B cell (primary cell): ENCODE data around the gene HK3. TPM values are rescaled to one million over a fixed set of nuclear protein-coding genes. Genes with fewer than 3 reads are reported as not detected.

Experiments
- ATAC-seq: fragments of 200-7000 bp; cut with Tn5 transposase; one replicate; pipeline ENCODE4 v1.10.0; 2021; ENCODE audit warnings: low read depth, mild to moderate bottlenecking, moderate number of reproducible peaks, moderate library complexity
- CTCF ChIA-PET: fragments of 350-600 bp; sonication (Branson Sonifier 250); formaldehyde crosslinking; loops from one replicate; lab custom pipeline; 2021; ENCODE audit warnings: antibody characterized with exemption, inconsistent platforms; lab: Charles Lee
- POLR2A ChIA-PET: fragments of 350-600 bp; sonication (Branson Sonifier 250); formaldehyde crosslinking; loops from one replicate; lab custom pipeline; 2021; ENCODE audit warnings: antibody characterized with exemption; lab: Charles Lee
- DNase-seq: peaks from one replicate; pipeline ENCODE4 v3.0.0; 2013
- H2AFZ ChIP-seq: 2 replicates; pipeline ENCODE4 v1.6.1; 2012; ENCODE audit warnings: mild to moderate bottlenecking, low read depth, low read length; ENCODE audit not compliant: insufficient read depth, poor library complexity, severe bottlenecking
- H3K27ac ChIP-seq, 2 donors: 1 replicate in 1 of 2; 2 replicates in 1 of 2; pipeline ENCODE4 v1.5.1; 2012 to 2013; ENCODE audit warnings: low read length in 2 of 2, mild to moderate bottlenecking in 2 of 2, moderate library complexity in 1 of 2
- H3K27me3 ChIP-seq, 4 experiments: fragments of 200-600 bp in 1 of 4; sonication (generic) in 1 of 4; replicated peaks in 1 of 4; 1 replicate in 2 of 4; 2 replicates in 2 of 4; pipeline versions ENCODE4 v1.6.1 to v1.7.0; 2013 to 2016; ENCODE audit warnings: low read length in 3 of 4, mild to moderate bottlenecking in 2 of 4, mixed read lengths in 1 of 4, moderate library complexity in 1 of 4; ENCODE audit not compliant: insufficient read depth in 4 of 4, control insufficient read depth in 3 of 4; ENCODE audit errors: control extremely low read depth in 1 of 4
- H3K36me3 ChIP-seq, 2 experiments: replicated peaks in 1 of 2; 1 replicate in 1 of 2; 2 replicates in 1 of 2; pipeline versions ENCODE4 v1.6.1 to v1.7.1; 2013; ENCODE audit warnings: low read length in 1 of 2; ENCODE audit not compliant: insufficient read depth in 2 of 2, control insufficient read depth in 1 of 2; ENCODE audit errors: control extremely low read depth in 1 of 2, extremely low read depth in 1 of 2
- H3K4me1 ChIP-seq, 2 donors: fragments of 200-600 bp in 1 of 2; sonication (generic) in 1 of 2; 1 replicate in 1 of 2; 2 replicates in 1 of 2; pipeline versions ENCODE4 v1.5.1 to v1.6.1; 2013 to 2017; ENCODE audit warnings: low read length in 2 of 2; ENCODE audit not compliant: control insufficient read depth in 2 of 2, insufficient read depth in 2 of 2
- H3K4me2 ChIP-seq: replicated peaks from 2 replicates; pipeline ENCODE3; 2012; ENCODE audit warnings: mild to moderate bottlenecking, low read depth, low read length; ENCODE audit not compliant: poor library complexity, severe bottlenecking
- H3K4me3 ChIP-seq, 5 experiments: fragments of 200-600 bp in 1 of 5; sonication (generic) in 1 of 5; 1 replicate in 3 of 5; 2 replicates in 2 of 5; pipeline versions ENCODE4 v1.5.1 to v1.7.0; 2011 to 2016; ENCODE audit warnings: low read length in 4 of 5, mild to moderate bottlenecking in 4 of 5, low read depth in 2 of 5, control low read depth in 1 of 5, moderate library complexity in 1 of 5; ENCODE audit not compliant: insufficient read depth in 1 of 5; ENCODE audit errors: control extremely low read depth in 1 of 5, extremely low read depth in 1 of 5
- H3K79me2 ChIP-seq: fragments of 200-600 bp; sonication (generic); one replicate; pipeline ENCODE4 v1.6.0; 2016; ENCODE audit warnings: low read length; ENCODE audit not compliant: control insufficient read depth, insufficient read depth
- H3K9ac ChIP-seq: fragments of 200-600 bp; sonication (generic); 2 replicates; pipeline ENCODE4 v1.6.1; 2017; ENCODE audit warnings: mild to moderate bottlenecking, low read length, moderate library complexity
- H3K9me3 ChIP-seq, 3 donors: one replicate each; pipeline versions ENCODE4 v1.6.1 to v1.7.1; 2013; ENCODE audit warnings: low read length in 2 of 3; ENCODE audit not compliant: control insufficient read depth in 2 of 3, insufficient read depth in 1 of 3; ENCODE audit errors: control extremely low read depth in 1 of 3
- H4K20me1 ChIP-seq: 2 replicates; pipeline ENCODE4 v1.6.0; 2012; ENCODE audit warnings: mild to moderate bottlenecking, low read length; ENCODE audit not compliant: insufficient read depth, control insufficient read depth, poor library complexity, severe bottlenecking
- H3K27ac Mint-ChIP-seq: one replicate; pipeline ENCODE4 v1.8.0; 2021; ENCODE audit warnings: mixed read lengths
- H3K27me3 Mint-ChIP-seq: one replicate; pipeline ENCODE4 v1.8.0; 2021; ENCODE audit warnings: mixed read lengths
- H3K4me1 Mint-ChIP-seq: one replicate; pipeline ENCODE4 v1.8.0; 2021; ENCODE audit warnings: mixed read lengths
- H3K4me3 Mint-ChIP-seq: one replicate; pipeline ENCODE4 v1.8.0; 2021; ENCODE audit warnings: mixed read lengths
- H3K9me3 Mint-ChIP-seq: one replicate; pipeline ENCODE4 v1.8.0; 2022; ENCODE audit warnings: mixed read lengths; ENCODE audit not compliant: insufficient read depth
- CTCF ChIP-seq: fragments of 200-600 bp; IDR thresholded peaks from one replicate; pipeline ENCODE4 v1.8.0; 2022; ENCODE audit warnings: antibody characterized with exemption, mild to moderate bottlenecking
- EZH2 ChIP-seq: IDR thresholded peaks from 2 replicates; pipeline ENCODE4 v1.6.1; 2012; ENCODE audit warnings: borderline replicate concordance, low read depth, mild to moderate bottlenecking, moderate library complexity, low read length; ENCODE audit not compliant: insufficient read depth, poor library complexity, severe bottlenecking
- WGBS: methylation state at CpG from one replicate; pipeline ENCODE4 v1.1.5; 2013; ENCODE audit warnings: missing lambda C conversion rate; ENCODE audit not compliant: insufficient coverage; 5-methylcytosine and 5-hydroxymethylcytosine counted together
- intact Hi-C: fragments of 100-400 bp; cut with micrococcal nuclease; formaldehyde crosslinking; loops from one replicate; pipeline ENCODE4 v1.10.0; 2022
- polyA plus RNA-seq: library from polyadenylated mRNA; depleted of rRNA; stranded (reverse); fragments of >200 nt; gene quantifications from 2 replicates; pipeline ENCODE4 v1.2.3, GENCODE V29; 2012
- total RNA-seq, 2 donors: library from RNA; stranded (reverse); fragments of 120-200 nt in 1 of 2; gene quantifications; 1 replicate in 1 of 2; 2 replicates in 1 of 2; pipeline versions ENCODE4 v1.2.3 to v1.2.4, GENCODE V29; 2013 to 2022

Gene HK3
- total and polyA plus RNA-seq, 2 donors (not counting 1 experiment from before 2014, with no cell fraction given), result 0.30 to 5.0 TPM

GRCh38 chr5:176904276-176904675 lies 5.1 kb upstream of the HK3 start:
- TF ChIP-seq EZH2 (no peak), CTCF (no peak)
- ATAC-seq, result no peak
- no peak overlapping the region for H3K27ac Mint-ChIP-seq
- Histone ChIP-seq H2AFZ (no peak overlapping the region), H3K9me3 (no peaks in the 10 kb centered on the region), H3K27ac (no peak overlapping the region), H3K4me2 (no peak overlapping the region), H3K36me3 (peaks cover 31 to 60% of the 10 kb centered on the region in 2 experiments), H3K79me2 (no peaks in the 10 kb centered on the region), H4K20me1 (peaks cover 5% of the 10 kb centered on the region), H3K4me3 (no peak overlapping the region), H3K27me3 (no peaks in the 10 kb centered on the region), H3K4me1 (peaks cover 2 to 5% of the 10 kb centered on the region in 2 donors), H3K9ac (no peak overlapping the region)
- H3K4me3 Mint-ChIP-seq, result no peak overlapping the region
- ChIA-PET POLR2A (interaction anchor here (0.5 kb wide), 1 partner anchor 97 kb away, joined by 4 read pairs; no protein-coding TSS in a partner anchor), CTCF (no interaction called here)
- no peak for DNase-seq
- H3K9me3 Mint-ChIP-seq, result no peaks in the 10 kb centered on the region
- intact Hi-C loops, result no loop called here
- 100% methylated on average over 1 of the region's 3 CpGs for WGBS
- peaks cover 8% of the 10 kb centered on the region for H3K4me1 Mint-ChIP-seq
- H3K27me3 Mint-ChIP-seq, result no peaks in the 10 kb centered on the region

GRCh38 chr5:176902911-176903664 lies 3.9 kb upstream of the HK3 start:
- Histone ChIP-seq H2AFZ (no peak overlapping the region), H3K4me3 (no peak overlapping the region), H3K9ac (no peak overlapping the region), H3K4me1 (peaks cover 5 to 11% of the 10 kb centered on the region in 2 donors), H3K4me2 (no peak overlapping the region), H3K27ac (no peak overlapping the region), H3K79me2 (no peaks in the 10 kb centered on the region), H3K36me3 (peaks cover 24 to 48% of the 10 kb centered on the region in 2 experiments), H3K9me3 (no peaks in the 10 kb centered on the region), H3K27me3 (no peaks in the 10 kb centered on the region), H4K20me1 (no peaks in the 10 kb centered on the region)
- no peak overlapping the region for H3K4me3 Mint-ChIP-seq
- DNase-seq (no peak), ATAC-seq (no peak)
- H3K4me1 Mint-ChIP-seq, result peaks cover 16% of the 10 kb centered on the region
- TF ChIP-seq CTCF, result no peak
- no peak for TF ChIP-seq EZH2
- H3K9me3 Mint-ChIP-seq, result no peaks in the 10 kb centered on the region
- no peaks in the 10 kb centered on the region for H3K27me3 Mint-ChIP-seq
- ChIA-PET CTCF (no interaction called here), POLR2A (no interaction called here)
- intact Hi-C loops, result no loop called here
- 100% methylated on average over 2 of the region's 5 CpGs for WGBS
- H3K27ac Mint-ChIP-seq, result no peak overlapping the region
